GM23338 (cell line): ENCODE results near the gene APOBR.

Source experiments
- CREB1 ChIP-seq: fragments of 250-450 bp; sonication (Bioruptor Pico); IDR thresholded peaks from 2 replicates; pipeline ENCODE4 v1.5.0; 2020; ENCODE audit warnings: low read depth, mild to moderate bottlenecking, moderate library complexity
- EZH2 ChIP-seq: fragments of 200-600 bp; sonication (generic); IDR thresholded peaks from one replicate; pipeline ENCODE4 v1.8.0; 2017; ENCODE audit warnings: antibody characterized with exemption, mild to moderate bottlenecking, low read depth; ENCODE audit not compliant: unreplicated experiment
- EZH2phosphoT487 ChIP-seq: fragments of 200-600 bp; sonication (generic); IDR thresholded peaks from one replicate; pipeline ENCODE4 v1.8.1; 2018; ENCODE audit warnings: antibody characterized with exemption; ENCODE audit not compliant: unreplicated experiment
- JUNB ChIP-seq: IDR thresholded peaks from one replicate; pipeline ENCODE4 v1.6.1; 2016; ENCODE audit warnings: antibody characterized with exemption; ENCODE audit not compliant: unreplicated experiment
- NANOG ChIP-seq: IDR thresholded peaks from 2 replicates; pipeline ENCODE4 v1.6.1; 2016; ENCODE audit warnings: antibody characterized with exemption, borderline replicate concordance
- POLR2AphosphoS5 ChIP-seq: IDR thresholded peaks from 2 replicates; pipeline ENCODE4 v1.6.1; 2016; ENCODE audit warnings: antibody characterized with exemption, low read depth
- STAT1 ChIP-seq: IDR thresholded peaks from one replicate; pipeline ENCODE4 v1.6.1; 2016; ENCODE audit warnings: antibody characterized with exemption; ENCODE audit not compliant: unreplicated experiment
- ZNF114 ChIP-seq: fragments of 250-450 bp; sonication (Bioruptor Pico); IDR thresholded peaks from 2 replicates; pipeline ENCODE4 v1.5.0; 2020; ENCODE audit warnings: mild to moderate bottlenecking, moderate library complexity
- ZNF331 ChIP-seq: fragments of 250-450 bp; sonication (Bioruptor Pico); IDR thresholded peaks from 2 replicates; pipeline ENCODE4 v1.5.0; 2020; ENCODE audit warnings: low read depth, mild to moderate bottlenecking, moderate library complexity
- ZNF462 ChIP-seq: fragments of 250-450 bp; sonication (Bioruptor Pico); IDR thresholded peaks from 2 replicates; pipeline ENCODE4 v1.5.0; 2020; ENCODE audit warnings: mild to moderate bottlenecking, moderate library complexity
- TF ChIP-seq, protein P1 (sequence below), 2 experiments: fragments of 200-600 bp in 1 of 2; sonication (generic) in 1 of 2; conservative IDR thresholded peaks; 2 replicates each; pipeline versions ENCODE4 v1.5.1 to v1.6.1; 2016 to 2017; ENCODE audit warnings: antibody characterized with exemption in 2 of 2, low read depth in 2 of 2, mild to moderate bottlenecking in 2 of 2, moderate library complexity in 1 of 2
- TF ChIP-seq, protein P2 (sequence below): IDR thresholded peaks from 2 replicates; pipeline ENCODE4 v1.6.1; 2016; ENCODE audit warnings: antibody characterized with exemption
- TF ChIP-seq, protein P3 (sequence below): IDR thresholded peaks from one replicate; pipeline ENCODE4 v1.6.1; 2018; ENCODE audit warnings: antibody characterized with exemption; ENCODE audit not compliant: unreplicated experiment

- TF ChIP-seq EZH2 = no peak
- TF ChIP-seq, protein P1, sequence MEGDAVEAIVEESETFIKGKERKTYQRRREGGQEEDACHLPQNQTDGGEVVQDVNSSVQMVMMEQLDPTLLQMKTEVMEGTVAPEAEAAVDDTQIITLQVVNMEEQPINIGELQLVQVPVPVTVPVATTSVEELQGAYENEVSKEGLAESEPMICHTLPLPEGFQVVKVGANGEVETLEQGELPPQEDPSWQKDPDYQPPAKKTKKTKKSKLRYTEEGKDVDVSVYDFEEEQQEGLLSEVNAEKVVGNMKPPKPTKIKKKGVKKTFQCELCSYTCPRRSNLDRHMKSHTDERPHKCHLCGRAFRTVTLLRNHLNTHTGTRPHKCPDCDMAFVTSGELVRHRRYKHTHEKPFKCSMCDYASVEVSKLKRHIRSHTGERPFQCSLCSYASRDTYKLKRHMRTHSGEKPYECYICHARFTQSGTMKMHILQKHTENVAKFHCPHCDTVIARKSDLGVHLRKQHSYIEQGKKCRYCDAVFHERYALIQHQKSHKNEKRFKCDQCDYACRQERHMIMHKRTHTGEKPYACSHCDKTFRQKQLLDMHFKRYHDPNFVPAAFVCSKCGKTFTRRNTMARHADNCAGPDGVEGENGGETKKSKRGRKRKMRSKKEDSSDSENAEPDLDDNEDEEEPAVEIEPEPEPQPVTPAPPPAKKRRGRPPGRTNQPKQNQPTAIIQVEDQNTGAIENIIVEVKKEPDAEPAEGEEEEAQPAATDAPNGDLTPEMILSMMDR (conservative IDR thresholded peaks at IDR 0.05; ENCODE audit: low read depth in 2 of 2) = no peak
- TF ChIP-seq POLR2AphosphoS5 = no peak
- no peak for TF ChIP-seq CREB1 (CRISPR knock-in tag)
- TF ChIP-seq, protein P2, sequence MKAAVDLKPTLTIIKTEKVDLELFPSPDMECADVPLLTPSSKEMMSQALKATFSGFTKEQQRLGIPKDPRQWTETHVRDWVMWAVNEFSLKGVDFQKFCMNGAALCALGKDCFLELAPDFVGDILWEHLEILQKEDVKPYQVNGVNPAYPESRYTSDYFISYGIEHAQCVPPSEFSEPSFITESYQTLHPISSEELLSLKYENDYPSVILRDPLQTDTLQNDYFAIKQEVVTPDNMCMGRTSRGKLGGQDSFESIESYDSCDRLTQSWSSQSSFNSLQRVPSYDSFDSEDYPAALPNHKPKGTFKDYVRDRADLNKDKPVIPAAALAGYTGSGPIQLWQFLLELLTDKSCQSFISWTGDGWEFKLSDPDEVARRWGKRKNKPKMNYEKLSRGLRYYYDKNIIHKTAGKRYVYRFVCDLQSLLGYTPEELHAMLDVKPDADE = no peak
- no peak for TF ChIP-seq EZH2phosphoT487
- TF ChIP-seq JUNB = no peak
- no peak for TF ChIP-seq NANOG
- TF ChIP-seq, protein P3, sequence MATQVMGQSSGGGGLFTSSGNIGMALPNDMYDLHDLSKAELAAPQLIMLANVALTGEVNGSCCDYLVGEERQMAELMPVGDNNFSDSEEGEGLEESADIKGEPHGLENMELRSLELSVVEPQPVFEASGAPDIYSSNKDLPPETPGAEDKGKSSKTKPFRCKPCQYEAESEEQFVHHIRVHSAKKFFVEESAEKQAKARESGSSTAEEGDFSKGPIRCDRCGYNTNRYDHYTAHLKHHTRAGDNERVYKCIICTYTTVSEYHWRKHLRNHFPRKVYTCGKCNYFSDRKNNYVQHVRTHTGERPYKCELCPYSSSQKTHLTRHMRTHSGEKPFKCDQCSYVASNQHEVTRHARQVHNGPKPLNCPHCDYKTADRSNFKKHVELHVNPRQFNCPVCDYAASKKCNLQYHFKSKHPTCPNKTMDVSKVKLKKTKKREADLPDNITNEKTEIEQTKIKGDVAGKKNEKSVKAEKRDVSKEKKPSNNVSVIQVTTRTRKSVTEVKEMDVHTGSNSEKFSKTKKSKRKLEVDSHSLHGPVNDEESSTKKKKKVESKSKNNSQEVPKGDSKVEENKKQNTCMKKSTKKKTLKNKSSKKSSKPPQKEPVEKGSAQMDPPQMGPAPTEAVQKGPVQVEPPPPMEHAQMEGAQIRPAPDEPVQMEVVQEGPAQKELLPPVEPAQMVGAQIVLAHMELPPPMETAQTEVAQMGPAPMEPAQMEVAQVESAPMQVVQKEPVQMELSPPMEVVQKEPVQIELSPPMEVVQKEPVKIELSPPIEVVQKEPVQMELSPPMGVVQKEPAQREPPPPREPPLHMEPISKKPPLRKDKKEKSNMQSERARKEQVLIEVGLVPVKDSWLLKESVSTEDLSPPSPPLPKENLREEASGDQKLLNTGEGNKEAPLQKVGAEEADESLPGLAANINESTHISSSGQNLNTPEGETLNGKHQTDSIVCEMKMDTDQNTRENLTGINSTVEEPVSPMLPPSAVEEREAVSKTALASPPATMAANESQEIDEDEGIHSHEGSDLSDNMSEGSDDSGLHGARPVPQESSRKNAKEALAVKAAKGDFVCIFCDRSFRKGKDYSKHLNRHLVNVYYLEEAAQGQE = no peak
- TF ChIP-seq ZNF114 = no peak
- no peak for TF ChIP-seq ZNF331 (CRISPR knock-in tag)
- TF ChIP-seq STAT1 = no peak
- TF ChIP-seq ZNF462 = no peak
These were observed 7.8 kb downstream of the APOBR start for GRCh38 chr16:28502290-28502689.
